RWPE2 (cell line): ENCODE results near the gene COL4A3.
A peak's percentile ranks its signal among the peaks of the same experiment; 100 is the strongest.

Source experiments
- ATAC-seq: fragments of 200-7000 bp; cut with Tn5 transposase; 3 replicates; pipeline ENCODE4 v1.9.1; 2021; ENCODE audit warnings: low read depth
- DNase-seq: peaks from one replicate; pipeline ENCODE4 v3.0.0-alpha.2; 2020; ENCODE audit warnings: low spot score
- H3K27ac ChIP-seq: fragments of 450-650 bp; 2 replicates; pipeline ENCODE4 v1.5.1; 2017; ENCODE audit warnings: mild to moderate bottlenecking; ENCODE audit not compliant: poor library complexity, severe bottlenecking
- H3K27me3 ChIP-seq: fragments of 250-450 bp; sonication (Bioruptor Pico); 2 replicates; pipeline ENCODE4 v1.5.1; 2021; ENCODE audit warnings: mild to moderate bottlenecking, moderate library complexity; ENCODE audit not compliant: insufficient read depth, poor library complexity, severe bottlenecking
- H3K36me3 ChIP-seq: fragments of 250-450 bp; sonication (Bioruptor Pico); 2 replicates; pipeline ENCODE4 v1.5.1; 2020; ENCODE audit warnings: low read depth, mild to moderate bottlenecking, moderate library complexity
- H3K4me1 ChIP-seq: fragments of 250-450 bp; sonication (Bioruptor Pico); 2 replicates; pipeline ENCODE4 v1.5.1; 2021; ENCODE audit warnings: mild to moderate bottlenecking, moderate library complexity; ENCODE audit not compliant: insufficient read depth, poor library complexity, severe bottlenecking
- H3K4me3 ChIP-seq: fragments of 250-450 bp; sonication (Bioruptor Pico); 2 replicates; pipeline ENCODE4 v1.5.1; 2021; ENCODE audit warnings: mild to moderate bottlenecking, moderate library complexity; ENCODE audit not compliant: severe bottlenecking
- H3K9me3 ChIP-seq: fragments of 250-450 bp; sonication (Bioruptor Pico); 2 replicates; pipeline ENCODE4 v1.5.1; 2021; ENCODE audit warnings: mild to moderate bottlenecking, moderate library complexity; ENCODE audit not compliant: severe bottlenecking
- TF ChIP-seq, protein P1 (sequence below): fragments of 450-650 bp; IDR thresholded peaks from one replicate; pipeline ENCODE4 v1.5.1; 2017; ENCODE audit warnings: mild to moderate bottlenecking, moderate library complexity; ENCODE audit not compliant: poor library complexity, severe bottlenecking

The COL4A3 gene

GRCh38 chr2:227310756-227311110 lies 146.3 kb downstream of the COL4A3 start:
- Histone ChIP-seq H3K9me3 (no peaks in the 10 kb centered on the region), H3K27ac (peak overlapping the region; percentile 33), H3K27me3 (no peaks in the 10 kb centered on the region), H3K4me1 (no peaks in the 10 kb centered on the region), H3K36me3 (no peaks in the 10 kb centered on the region), H3K4me3 (no peak overlapping the region)
- ATAC-seq (peak; percentile 94), DNase-seq (no peak)
- TF ChIP-seq, protein P1, sequence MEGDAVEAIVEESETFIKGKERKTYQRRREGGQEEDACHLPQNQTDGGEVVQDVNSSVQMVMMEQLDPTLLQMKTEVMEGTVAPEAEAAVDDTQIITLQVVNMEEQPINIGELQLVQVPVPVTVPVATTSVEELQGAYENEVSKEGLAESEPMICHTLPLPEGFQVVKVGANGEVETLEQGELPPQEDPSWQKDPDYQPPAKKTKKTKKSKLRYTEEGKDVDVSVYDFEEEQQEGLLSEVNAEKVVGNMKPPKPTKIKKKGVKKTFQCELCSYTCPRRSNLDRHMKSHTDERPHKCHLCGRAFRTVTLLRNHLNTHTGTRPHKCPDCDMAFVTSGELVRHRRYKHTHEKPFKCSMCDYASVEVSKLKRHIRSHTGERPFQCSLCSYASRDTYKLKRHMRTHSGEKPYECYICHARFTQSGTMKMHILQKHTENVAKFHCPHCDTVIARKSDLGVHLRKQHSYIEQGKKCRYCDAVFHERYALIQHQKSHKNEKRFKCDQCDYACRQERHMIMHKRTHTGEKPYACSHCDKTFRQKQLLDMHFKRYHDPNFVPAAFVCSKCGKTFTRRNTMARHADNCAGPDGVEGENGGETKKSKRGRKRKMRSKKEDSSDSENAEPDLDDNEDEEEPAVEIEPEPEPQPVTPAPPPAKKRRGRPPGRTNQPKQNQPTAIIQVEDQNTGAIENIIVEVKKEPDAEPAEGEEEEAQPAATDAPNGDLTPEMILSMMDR = no peak

- H3K36me3 ChIP-seq = no peaks in the 10 kb centered on the region
- DNase-seq (no peak), ATAC-seq (no peak)
- no peak overlapping the region for H3K4me3 ChIP-seq
- TF ChIP-seq, protein P1 = no peak
- H3K9me3 ChIP-seq = no peaks in the 10 kb centered on the region
- no peaks in the 10 kb centered on the region for H3K4me1 ChIP-seq
- H3K27me3 ChIP-seq = no peaks in the 10 kb centered on the region
- no peak overlapping the region for H3K27ac ChIP-seq
Measured at GRCh38 chr2:227311861-227312506, 147.6 kb downstream of the COL4A3 start.

- TF ChIP-seq, protein P1 = no peak
- no peak for ATAC-seq
- no peaks in the 10 kb centered on the region for H3K27me3 ChIP-seq
Measured at GRCh38 chr2:227312579-227312978, 148.2 kb downstream of the COL4A3 start.

GRCh38 chr2:227313310-227313709 lies 148.9 kb downstream of the COL4A3 start:
- TF ChIP-seq, protein P1 = no peak

More at GRCh38 chr2:227312579-227312978, 148.2 kb downstream of the COL4A3 start:
- Histone ChIP-seq H3K4me3 (no peak overlapping the region), H3K36me3 (no peaks in the 10 kb centered on the region), H3K27ac (no peak overlapping the region), H3K4me1 (no peaks in the 10 kb centered on the region), H3K9me3 (no peaks in the 10 kb centered on the region)
- DNase-seq = no peak

DNA sequence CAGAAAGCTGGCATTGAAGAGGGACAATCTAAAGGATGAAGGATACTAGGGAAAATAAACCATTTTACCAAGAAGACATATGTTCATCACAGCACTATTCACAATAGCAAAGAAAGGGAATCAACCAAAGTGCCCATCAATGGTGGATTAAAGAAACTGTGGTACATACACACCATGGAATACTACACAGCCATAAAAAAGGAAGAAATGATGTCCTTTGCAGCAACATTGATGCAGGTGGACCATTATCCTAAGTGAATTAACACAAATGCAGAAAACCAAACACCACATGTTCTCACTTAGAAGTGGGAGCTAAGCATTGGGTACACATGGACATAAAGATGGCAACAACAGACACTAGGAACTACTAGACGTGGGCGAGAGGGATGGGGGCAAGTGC lies 153.4 kb downstream of the COL4A3 start:
- ATAC-seq (no peak), DNase-seq (no peak)
- no peaks in the 10 kb centered on the region for H3K27me3 ChIP-seq
- H3K36me3 ChIP-seq = no peaks in the 10 kb centered on the region
- H3K9me3 ChIP-seq = no peaks in the 10 kb centered on the region
- TF ChIP-seq, protein P1 = no peak
- no peak overlapping the region for H3K4me3 ChIP-seq
- no peak overlapping the region for H3K27ac ChIP-seq
- no peaks in the 10 kb centered on the region for H3K4me1 ChIP-seq

More at GRCh38 chr2:227313310-227313709, 148.9 kb downstream of the COL4A3 start:
- Histone ChIP-seq H3K27me3 (no peaks in the 10 kb centered on the region), H3K27ac (no peak overlapping the region), H3K9me3 (no peaks in the 10 kb centered on the region), H3K4me1 (no peaks in the 10 kb centered on the region), H3K36me3 (no peaks in the 10 kb centered on the region), H3K4me3 (no peak overlapping the region)
- no peak for DNase-seq
- no peak for ATAC-seq
